Inflammatory macrophage treated with lipopolysaccharide for 4 hours (primary cell): ENCODE measurements around the gene TNNI2.

Source experiments
- DNase-seq: peaks from one replicate; pipeline ENCODE4 v3.0.0-alpha.2; 2020

Gene TNNI2

GRCh38 chr11:1889941-1890855 lies 51.4 kb downstream of the TNNI2 start:
- no peak for DNase-seq
